GM10266 (cell line): Measurements from ENCODE around the gene MTMR11.

Experiments used
- DNase-seq: peaks from one replicate; pipeline ENCODE4 v3.0.0; 2012; ENCODE audit errors: extremely low spot score
- CTCF ChIP-seq: IDR thresholded peaks from 2 replicates; pipeline ENCODE4 v1.5.1; 2012; ENCODE audit warnings: mild to moderate bottlenecking, low read depth; ENCODE audit not compliant: control insufficient read depth, insufficient read depth; ENCODE audit errors: missing control alignments

Gene MTMR11

GRCh38 chr1:149926296-149926695, 10.4 kb downstream of the MTMR11 start:
- DNase-seq: no peak

GRCh38 chr1:149925751-149926150, 10.9 kb downstream of the MTMR11 start:
- DNase-seq: no peak
- no peak for TF ChIP-seq CTCF

More at GRCh38 chr1:149926296-149926695, 10.4 kb downstream of the MTMR11 start:
- TF ChIP-seq CTCF: no peak

- no peak for TF ChIP-seq CTCF
- no peak for DNase-seq
Observed at GRCh38 chr1:149925345-149925744, 11.3 kb downstream of the MTMR11 start.

GRCh38 chr1:149923626-149924025, 13.1 kb downstream of the MTMR11 start:
- TF ChIP-seq CTCF: no peak
- no peak for DNase-seq

GRCh38 chr1:149917571-149918144, 19.0 kb downstream of the MTMR11 start, which contains the start of gene SV2A:
SV2A (minus strand) TSS chr1:149917844; CDS start chr1:149913840, 4,004 bp downstream.
- TF ChIP-seq CTCF: no peak
- peak; percentile 58 for DNase-seq

GRCh38 chr1:149916898-149917252, 19.8 kb downstream of the MTMR11 start:
- no peak for DNase-seq
- TF ChIP-seq CTCF: no peak

GRCh38 chr1:149916193-149916897, 20.3 kb downstream of the MTMR11 start:
- DNase-seq: no peak
- no peak for TF ChIP-seq CTCF
